ENCODE results near the gene RNF113B.

DNA sequence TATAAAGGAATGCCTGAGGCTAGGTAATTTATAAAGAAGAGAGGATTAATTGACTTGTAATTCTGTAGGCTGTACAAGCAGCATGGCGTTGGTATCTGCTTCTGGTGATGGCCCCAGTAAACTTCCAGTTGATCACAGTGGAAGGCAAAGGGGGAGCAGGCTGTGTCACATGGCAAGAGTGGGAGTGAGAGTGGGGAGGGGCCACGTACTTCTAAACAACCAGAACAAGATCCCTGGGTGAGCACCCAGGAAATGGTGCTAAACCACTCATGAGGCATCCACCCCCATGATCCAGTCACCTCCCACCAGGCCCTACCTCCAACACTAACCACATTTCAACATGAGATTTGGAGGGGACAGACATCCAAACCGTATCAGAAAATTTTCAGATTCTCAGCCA lies 3.0 kb upstream of the RNF113B start:
- TF ChIP-seq CTCF (conservative IDR thresholded peaks at IDR 0.05; ENCODE audit: low read depth in 2 of 2) (no peak), REST (IDR thresholded peaks at IDR 0.05; ENCODE audit: unreplicated experiment) (no peak), EZH2 (IDR thresholded peaks at IDR 0.05; ENCODE audit: low read depth, unreplicated experiment) (no peak), POLR2AphosphoS5 (IDR thresholded peaks at IDR 0.05; ENCODE audit: low read depth) (no peak), EZH2phosphoT487 (IDR thresholded peaks at IDR 0.05; ENCODE audit: unreplicated experiment) (no peak), CREB1 (CRISPR knock-in tag; IDR thresholded peaks at IDR 0.05; ENCODE audit: low read depth) (no peak), NANOG (IDR thresholded peaks at IDR 0.05; ENCODE audit: borderline replicate concordance) (no peak), JUNB (IDR thresholded peaks at IDR 0.05; ENCODE audit: unreplicated experiment) (no peak), ZNF114 (CRISPR knock-in tag; IDR thresholded peaks at IDR 0.05) (no peak), ZNF331 (CRISPR knock-in tag; IDR thresholded peaks at IDR 0.05; ENCODE audit: low read depth) (no peak), STAT1 (IDR thresholded peaks at IDR 0.05; ENCODE audit: unreplicated experiment) (no peak), ZNF462 (CRISPR knock-in tag; IDR thresholded peaks at IDR 0.05) (no peak)
- TF ChIP-seq, protein P1, sequence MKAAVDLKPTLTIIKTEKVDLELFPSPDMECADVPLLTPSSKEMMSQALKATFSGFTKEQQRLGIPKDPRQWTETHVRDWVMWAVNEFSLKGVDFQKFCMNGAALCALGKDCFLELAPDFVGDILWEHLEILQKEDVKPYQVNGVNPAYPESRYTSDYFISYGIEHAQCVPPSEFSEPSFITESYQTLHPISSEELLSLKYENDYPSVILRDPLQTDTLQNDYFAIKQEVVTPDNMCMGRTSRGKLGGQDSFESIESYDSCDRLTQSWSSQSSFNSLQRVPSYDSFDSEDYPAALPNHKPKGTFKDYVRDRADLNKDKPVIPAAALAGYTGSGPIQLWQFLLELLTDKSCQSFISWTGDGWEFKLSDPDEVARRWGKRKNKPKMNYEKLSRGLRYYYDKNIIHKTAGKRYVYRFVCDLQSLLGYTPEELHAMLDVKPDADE (IDR thresholded peaks at IDR 0.05): no peak
